HepG2 (cell line): ENCODE data around the gene PRKCE. TPM values are rescaled to one million over a fixed set of nuclear protein-coding genes. Genes with fewer than 3 reads are reported as not detected.

Experiments
- KLF16 ChIP-seq, 2 experiments: sonication (generic) in 1 of 2; formaldehyde crosslinking in 1 of 2; IDR thresholded peaks; 2 replicates each; pipeline versions ENCODE4 v1.6.1 to v1.8.0; 2016 to 2023; ENCODE audit warnings: missing genetic modification reagents in 2 of 2, missing compliant biosample characterization in 1 of 2
- KLF9 ChIP-seq: IDR thresholded peaks from 2 replicates; pipeline ENCODE4 v1.6.1; 2016; ENCODE audit warnings: low read depth
- LCORL ChIP-seq, 2 experiments: fragments of 450-650 bp in 1 of 2; sonication (generic) in 1 of 2; formaldehyde crosslinking in 1 of 2; IDR thresholded peaks; 2 replicates each; pipeline versions ENCODE4 v1.5.0 to v1.6.1; 2017 to 2020; ENCODE audit warnings: antibody characterized with exemption in 1 of 2, missing genetic modification reagents in 1 of 2
- MAF1 ChIP-seq: sonication (generic); formaldehyde crosslinking; IDR thresholded peaks from 2 replicates; pipeline ENCODE4 v1.5.0; 2020; ENCODE audit warnings: missing genetic modification reagents, borderline replicate concordance
- NCOA1 ChIP-seq: sonication (generic); formaldehyde crosslinking; IDR thresholded peaks from 2 replicates; pipeline ENCODE4 v1.9.0; 2021; ENCODE audit warnings: missing genetic modification reagents
- RAD21 ChIP-seq: fragments of 450-650 bp; formaldehyde crosslinking; IDR thresholded peaks from 2 replicates; pipeline ENCODE4 v1.5.0; 2020; ENCODE audit warnings: mild to moderate bottlenecking
- RAD51 ChIP-seq: fragments of 450-650 bp; IDR thresholded peaks from 2 replicates; pipeline ENCODE4 v1.6.1; 2016; ENCODE audit warnings: borderline replicate concordance
- SALL1 ChIP-seq: sonication (generic); formaldehyde crosslinking; IDR thresholded peaks from 2 replicates; pipeline ENCODE4 v1.8.0; 2022; ENCODE audit warnings: mild to moderate bottlenecking, missing genetic modification reagents
- SMAD9 ChIP-seq: sonication (generic); formaldehyde crosslinking; IDR thresholded peaks from 2 replicates; pipeline ENCODE4 v1.5.1; 2020; ENCODE audit warnings: mild to moderate bottlenecking, missing genetic modification reagents
- polyA plus RNA-seq, 8 experiments: library from polyadenylated mRNA; depleted of rRNA in 3 of 8; stranded (reverse) in 7 of 8; unstranded in 1 of 8; fragments of >200 nt; fragmentation: Illumina TruSeq in 4 of 8; extraction: Trizol in 4 of 8; gene quantifications; 2 replicates each; pipeline versions ENCODE4 v1.2.1 to v1.2.3, GENCODE V29; 2011 to 2016; ENCODE audit warnings: low read depth in 4 of 8, missing spikeins in 1 of 8, mixed read lengths in 1 of 8; ENCODE audit not compliant: insufficient read depth in 1 of 8
- total RNA-seq, 5 experiments: library from RNA; depleted of rRNA; stranded (reverse); fragments of >200 nt; fragmentation: Illumina TruSeq; extraction: Trizol; gene quantifications; 2 replicates each; pipeline ENCODE4 v1.2.3, GENCODE V29; 2016; ENCODE audit warnings: low read depth in 1 of 5
- TF ChIP-seq, protein P1 (sequence below): sonication (generic); formaldehyde crosslinking; IDR thresholded peaks from 2 replicates; pipeline ENCODE4 v1.8.1; 2023; ENCODE audit warnings: mild to moderate bottlenecking, missing genetic modification reagents
- TF ChIP-seq, protein P2 (sequence below): sonication (generic); formaldehyde crosslinking; IDR thresholded peaks from 2 replicates; pipeline ENCODE4 v1.5.1; 2020; ENCODE audit warnings: mild to moderate bottlenecking, missing genetic modification reagents
- TF ChIP-seq, protein P3 (sequence below): sonication (generic); formaldehyde crosslinking; IDR thresholded peaks from 2 replicates; pipeline ENCODE4 v1.4.0; 2020; ENCODE audit warnings: mild to moderate bottlenecking, missing genetic modification reagents
- TF ChIP-seq, protein P4 (sequence below): IDR thresholded peaks from 2 replicates; pipeline ENCODE4 v1.6.1; 2016; ENCODE audit warnings: mild to moderate bottlenecking, missing biosample characterization, missing genetic modification reagents

The PRKCE gene
- total and polyA plus RNA-seq, 2 of the 13 experiments (the other 11 are each of a cell fraction or from before 2014, with no cell fraction given) = 1.0 to 3.9 TPM

DNA sequence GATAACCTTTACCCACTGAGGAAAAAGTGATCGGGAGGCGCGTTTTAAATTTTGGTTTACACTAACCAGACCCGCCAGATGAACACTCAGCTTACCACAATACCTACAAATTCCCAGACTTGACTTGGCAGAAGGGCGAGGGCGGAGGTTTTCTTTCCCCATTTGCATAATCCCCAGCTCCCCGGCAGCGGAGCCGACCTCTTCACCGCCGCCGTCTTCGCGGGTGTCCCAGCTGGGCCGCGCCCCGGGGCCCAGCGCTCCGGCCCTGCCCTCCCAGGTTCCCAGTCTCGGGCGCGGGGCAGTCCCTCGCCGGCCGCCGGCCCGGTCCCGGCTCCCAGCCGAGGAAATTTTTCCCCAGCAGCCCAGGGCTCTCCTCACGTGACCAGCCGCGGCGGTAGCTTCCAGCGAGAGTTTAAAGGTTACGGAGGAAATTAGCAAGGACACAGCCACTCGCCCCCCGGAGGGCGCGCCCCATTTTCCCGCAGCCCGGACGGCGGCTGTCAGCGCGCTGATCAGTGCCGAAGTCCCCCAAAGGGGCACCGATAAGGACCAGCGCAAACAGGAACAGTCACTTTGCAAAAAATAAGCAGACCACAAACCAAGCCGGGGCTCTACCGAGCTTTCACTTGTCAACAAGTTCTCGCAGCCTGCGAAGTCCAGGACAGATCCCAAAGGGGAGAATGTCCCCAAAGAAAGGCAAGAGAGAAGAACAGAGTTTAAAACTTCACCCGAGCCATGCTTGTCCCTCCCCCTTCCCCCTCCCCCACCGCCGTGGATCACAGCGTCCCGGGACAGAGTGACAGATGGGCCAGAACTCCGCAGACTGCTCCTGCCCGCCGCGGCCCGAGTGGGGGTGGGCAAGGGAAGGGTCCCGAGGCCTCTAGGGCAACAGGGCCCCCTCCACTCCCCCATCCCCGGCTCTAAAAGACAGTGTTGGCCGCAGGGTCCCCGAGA lies 1.3 kb upstream of the PRKCE start (continued):
- TF ChIP-seq, protein P1, sequence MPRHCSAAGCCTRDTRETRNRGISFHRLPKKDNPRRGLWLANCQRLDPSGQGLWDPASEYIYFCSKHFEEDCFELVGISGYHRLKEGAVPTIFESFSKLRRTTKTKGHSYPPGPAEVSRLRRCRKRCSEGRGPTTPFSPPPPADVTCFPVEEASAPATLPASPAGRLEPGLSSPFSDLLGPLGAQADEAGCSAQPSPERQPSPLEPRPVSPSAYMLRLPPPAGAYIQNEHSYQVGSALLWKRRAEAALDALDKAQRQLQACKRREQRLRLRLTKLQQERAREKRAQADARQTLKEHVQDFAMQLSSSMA = 0 out of 2 replicates have a peak, but pooled peaks have one; percentile 11
- TF ChIP-seq KLF9 (no peak), RAD51 (0 out of 2 replicates have a peak, but pooled peaks have one; percentile 56), RAD21 (CRISPR knock-in tag) (no peak), KLF16 (CRISPR knock-in tag; IDR thresholded peaks at IDR 0.05) (no peak), SMAD9 (CRISPR knock-in tag) (no peak), MAF1 (CRISPR knock-in tag) (no peak), NCOA1 (CRISPR knock-in tag) (peak; percentile 79; the same call in 1 of the 2 replicates), SALL1 (CRISPR knock-in tag) (peak; percentile 73), LCORL (IDR thresholded peaks at IDR 0.05) (no peak), LCORL (CRISPR knock-in tag; IDR thresholded peaks at IDR 0.05) (peak; percentile 78)
- TF ChIP-seq, protein P2, sequence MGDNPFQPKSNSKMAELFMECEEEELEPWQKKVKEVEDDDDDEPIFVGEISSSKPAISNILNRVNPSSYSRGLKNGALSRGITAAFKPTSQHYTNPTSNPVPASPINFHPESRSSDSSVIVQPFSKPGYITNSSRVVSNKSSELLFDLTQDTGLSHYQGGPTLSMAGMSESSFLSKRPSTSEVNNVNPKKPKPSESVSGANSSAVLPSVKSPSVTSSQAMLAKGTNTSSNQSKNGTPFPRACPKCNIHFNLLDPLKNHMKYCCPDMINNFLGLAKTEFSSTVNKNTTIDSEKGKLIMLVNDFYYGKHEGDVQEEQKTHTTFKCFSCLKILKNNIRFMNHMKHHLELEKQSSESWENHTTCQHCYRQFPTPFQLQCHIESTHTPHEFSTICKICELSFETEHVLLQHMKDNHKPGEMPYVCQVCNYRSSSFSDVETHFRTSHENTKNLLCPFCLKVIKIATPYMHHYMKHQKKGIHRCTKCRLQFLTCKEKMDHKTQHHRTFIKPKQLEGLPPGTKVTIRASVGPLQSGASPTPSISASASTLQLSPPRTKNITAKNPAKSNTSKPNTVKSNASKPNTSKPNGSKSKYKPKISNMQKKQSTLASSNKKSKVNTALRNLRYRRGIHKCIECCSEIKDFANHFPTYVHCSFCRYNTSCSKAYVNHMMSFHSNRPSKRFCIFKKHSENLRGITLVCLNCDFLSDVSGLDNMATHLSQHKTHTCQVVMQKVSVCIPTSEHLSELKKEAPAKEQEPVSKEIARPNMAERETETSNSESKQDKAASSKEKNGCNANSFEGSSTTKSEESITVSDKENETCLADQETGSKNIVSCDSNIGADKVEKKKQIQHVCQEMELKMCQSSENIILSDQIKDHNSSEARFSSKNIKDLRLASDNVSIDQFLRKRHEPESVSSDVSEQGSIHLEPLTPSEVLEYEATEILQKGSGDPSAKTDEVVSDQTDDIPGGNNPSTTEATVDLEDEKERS (CRISPR knock-in tag) = no peak
- TF ChIP-seq, protein P3, sequence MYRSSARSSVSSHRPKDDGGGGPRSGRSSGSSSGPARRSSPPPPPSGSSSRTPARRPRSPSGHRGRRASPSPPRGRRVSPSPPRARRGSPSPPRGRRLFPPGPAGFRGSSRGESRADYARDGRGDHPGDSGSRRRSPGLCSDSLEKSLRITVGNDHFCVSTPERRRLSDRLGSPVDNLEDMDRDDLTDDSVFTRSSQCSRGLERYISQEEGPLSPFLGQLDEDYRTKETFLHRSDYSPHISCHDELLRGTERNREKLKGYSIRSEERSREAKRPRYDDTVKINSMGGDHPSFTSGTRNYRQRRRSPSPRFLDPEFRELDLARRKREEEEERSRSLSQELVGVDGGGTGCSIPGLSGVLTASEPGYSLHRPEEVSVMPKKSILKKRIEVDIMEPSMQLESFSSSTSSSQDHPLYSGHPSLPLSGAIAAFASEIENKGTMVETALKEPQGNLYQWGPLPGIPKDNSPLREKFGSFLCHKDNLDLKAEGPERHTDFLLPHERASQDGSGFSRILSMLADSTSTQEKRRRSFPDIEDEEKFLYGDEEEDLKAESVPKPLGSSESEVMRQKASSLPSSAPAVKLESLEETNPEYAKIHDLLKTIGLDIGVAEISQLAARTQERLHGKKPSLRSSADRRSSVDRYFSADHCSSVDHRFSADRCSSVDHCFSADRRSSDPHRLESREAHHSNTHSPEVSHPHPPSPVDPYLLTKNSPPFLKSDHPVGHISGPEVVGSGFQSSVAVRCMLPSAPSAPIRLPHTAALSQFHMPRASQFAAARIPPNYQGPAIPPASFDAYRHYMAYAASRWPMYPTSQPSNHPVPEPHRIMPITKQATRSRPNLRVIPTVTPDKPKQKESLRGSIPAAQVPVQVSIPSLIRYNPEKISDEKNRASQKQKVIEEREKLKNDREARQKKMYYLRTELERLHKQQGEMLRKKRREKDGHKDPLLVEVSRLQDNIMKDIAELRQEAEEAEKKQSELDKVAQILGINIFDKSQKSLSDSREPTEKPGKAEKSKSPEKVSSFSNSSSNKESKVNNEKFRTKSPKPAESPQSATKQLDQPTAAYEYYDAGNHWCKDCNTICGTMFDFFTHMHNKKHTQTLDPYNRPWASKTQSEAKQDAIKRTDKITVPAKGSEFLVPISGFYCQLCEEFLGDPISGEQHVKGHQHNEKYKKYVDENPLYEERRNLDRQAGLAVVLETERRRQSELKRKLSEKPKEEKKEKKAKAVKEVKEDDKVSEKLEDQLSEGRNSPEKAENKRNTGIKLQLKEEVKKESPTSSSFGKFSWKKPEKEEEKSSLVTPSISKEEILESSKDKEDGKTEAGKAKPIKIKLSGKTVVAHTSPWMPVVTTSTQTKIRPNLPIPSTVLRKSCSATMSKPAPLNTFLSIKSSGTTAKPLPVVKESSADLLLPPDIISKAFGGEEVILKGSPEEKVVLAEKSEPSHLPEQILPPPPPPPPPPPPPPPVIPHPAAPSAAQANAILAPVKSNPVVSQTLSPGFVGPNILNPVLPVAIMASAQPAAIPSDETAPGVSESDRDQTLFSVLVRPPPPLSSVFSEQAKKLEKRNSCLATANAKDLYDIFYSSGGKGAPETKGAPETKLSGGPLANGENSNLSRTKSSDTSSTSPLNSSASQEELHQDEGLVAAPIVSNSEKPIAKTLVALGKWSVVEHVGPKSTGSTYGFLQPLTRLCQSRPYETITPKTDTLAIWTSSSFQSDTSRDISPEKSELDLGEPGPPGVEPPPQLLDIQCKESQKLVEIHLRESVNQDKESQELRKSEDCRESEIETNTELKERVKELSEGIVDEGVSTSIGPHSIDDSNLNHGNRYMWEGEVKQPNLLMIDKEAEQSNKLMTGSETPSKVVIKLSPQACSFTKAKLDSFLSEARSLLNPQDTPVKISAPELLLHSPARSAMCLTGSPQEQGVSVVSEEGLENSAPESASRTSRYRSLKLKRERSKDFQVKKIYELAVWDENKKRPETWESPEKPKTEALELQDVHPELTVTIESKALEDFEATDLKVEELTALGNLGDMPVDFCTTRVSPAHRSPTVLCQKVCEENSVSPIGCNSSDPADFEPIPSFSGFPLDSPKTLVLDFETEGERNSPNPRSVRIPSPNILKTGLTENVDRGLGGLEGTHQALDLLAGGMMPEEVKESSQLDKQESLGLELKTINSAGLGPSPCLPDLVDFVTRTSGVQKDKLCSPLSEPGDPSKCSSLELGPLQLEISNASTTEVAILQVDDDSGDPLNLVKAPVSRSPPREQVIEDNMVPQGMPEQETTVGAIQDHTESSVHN (CRISPR knock-in tag) = peak; percentile 21; the same call in 1 of the 2 replicates
- TF ChIP-seq, protein P4, sequence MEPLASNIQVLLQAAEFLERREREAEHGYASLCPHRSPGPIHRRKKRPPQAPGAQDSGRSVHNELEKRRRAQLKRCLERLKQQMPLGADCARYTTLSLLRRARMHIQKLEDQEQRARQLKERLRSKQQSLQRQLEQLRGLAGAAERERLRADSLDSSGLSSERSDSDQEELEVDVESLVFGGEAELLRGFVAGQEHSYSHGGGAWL (CRISPR knock-in tag) = no peak; the same call in 1 of the 2 replicates
